GM19351 (cell line): ENCODE results near the gene PRXL2A.
A peak's percentile ranks its signal among the peaks of the same experiment; 100 is the strongest.
"Not testable (repeated sequence)": the region's sequence is repeated elsewhere in the genome, so short reads cannot be mapped to it uniquely, and the experiment has no call there.

Source experiments
- ATAC-seq: cut with Tn5 transposase; IDR thresholded peaks from one replicate; pipeline ENCODE4 v1.9.1; 2021; ENCODE audit warnings: mild to moderate bottlenecking, moderate library complexity; ENCODE audit not compliant: unreplicated experiment

Gene PRXL2A

GRCh38 chr10:80410578-80411145 lies 2.3 kb downstream of the PRXL2A start:
- no peak for ATAC-seq

DNA sequence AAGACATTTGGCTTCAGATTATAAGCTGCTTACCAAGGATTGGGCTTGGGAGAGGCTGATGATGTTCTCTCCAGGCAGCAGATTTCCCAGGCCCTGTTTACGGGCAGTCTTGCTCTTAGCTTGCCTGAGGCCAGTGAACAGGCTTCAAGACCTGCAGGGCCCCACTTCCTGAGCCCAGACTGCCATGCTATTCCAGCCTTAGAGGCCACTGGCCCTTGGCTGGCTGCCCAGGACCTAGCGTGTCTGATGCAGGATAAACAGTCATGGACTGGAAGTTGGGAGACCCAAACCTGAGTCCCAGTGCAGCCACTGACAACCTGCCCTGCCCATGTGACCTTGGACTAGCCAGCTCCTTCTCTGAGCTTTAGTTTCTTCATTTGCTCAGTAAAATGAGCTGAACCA lies 2.9 kb downstream of the PRXL2A start:
- no peak for ATAC-seq

GRCh38 chr10:80411681-80412220 lies 3.4 kb downstream of the PRXL2A start:
- ATAC-seq = no peak

- ATAC-seq = no peak
These were observed 4.1 kb downstream of the PRXL2A start for GRCh38 chr10:80412486-80412885.

GRCh38 chr10:80413271-80413996 lies 5.1 kb downstream of the PRXL2A start:
- ATAC-seq = no peak

GRCh38 chr10:80414142-80414895 lies 6.0 kb downstream of the PRXL2A start:
- no peak for ATAC-seq

- ATAC-seq = no peak
These were observed 7.6 kb downstream of the PRXL2A start for GRCh38 chr10:80415734-80416478.

GRCh38 chr10:80416479-80417098 lies 8.2 kb downstream of the PRXL2A start:
- no peak for ATAC-seq

- not testable (repeated sequence) for ATAC-seq
These were observed 8.9 kb downstream of the PRXL2A start for GRCh38 chr10:80417256-80417655.

DNA sequence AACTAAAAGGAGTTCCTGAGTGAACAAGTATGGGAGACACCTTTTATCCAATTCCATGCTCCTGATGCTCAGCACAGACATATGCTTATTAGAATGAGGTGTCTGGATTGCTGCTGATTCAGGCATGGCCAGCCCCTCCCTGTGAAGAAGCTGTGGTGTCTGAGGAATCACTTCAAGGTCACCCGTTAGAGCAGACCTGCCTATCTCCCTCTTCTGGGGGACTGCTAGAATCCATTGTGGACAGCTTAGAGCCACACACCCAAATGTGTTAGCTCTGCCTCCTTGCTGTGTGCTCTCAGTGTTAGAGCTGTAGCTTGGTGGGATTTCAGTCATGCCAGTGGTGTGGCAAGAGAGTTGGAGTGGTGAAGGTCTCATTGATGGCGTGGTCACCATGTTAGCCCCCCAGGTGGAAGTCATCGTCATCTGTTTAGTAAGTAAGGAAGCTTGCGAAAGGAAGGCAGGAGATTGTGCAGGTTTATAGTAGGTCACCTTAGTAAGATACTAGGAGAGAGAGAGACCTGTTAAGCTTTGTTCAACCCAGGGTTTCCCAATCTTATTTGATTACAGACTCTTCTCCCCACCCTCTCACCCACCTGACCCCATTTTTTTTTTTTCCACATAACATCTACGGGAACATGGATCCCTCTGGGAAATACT lies 12.8 kb downstream of the PRXL2A start:
- ATAC-seq = peak; percentile 26

DNA sequence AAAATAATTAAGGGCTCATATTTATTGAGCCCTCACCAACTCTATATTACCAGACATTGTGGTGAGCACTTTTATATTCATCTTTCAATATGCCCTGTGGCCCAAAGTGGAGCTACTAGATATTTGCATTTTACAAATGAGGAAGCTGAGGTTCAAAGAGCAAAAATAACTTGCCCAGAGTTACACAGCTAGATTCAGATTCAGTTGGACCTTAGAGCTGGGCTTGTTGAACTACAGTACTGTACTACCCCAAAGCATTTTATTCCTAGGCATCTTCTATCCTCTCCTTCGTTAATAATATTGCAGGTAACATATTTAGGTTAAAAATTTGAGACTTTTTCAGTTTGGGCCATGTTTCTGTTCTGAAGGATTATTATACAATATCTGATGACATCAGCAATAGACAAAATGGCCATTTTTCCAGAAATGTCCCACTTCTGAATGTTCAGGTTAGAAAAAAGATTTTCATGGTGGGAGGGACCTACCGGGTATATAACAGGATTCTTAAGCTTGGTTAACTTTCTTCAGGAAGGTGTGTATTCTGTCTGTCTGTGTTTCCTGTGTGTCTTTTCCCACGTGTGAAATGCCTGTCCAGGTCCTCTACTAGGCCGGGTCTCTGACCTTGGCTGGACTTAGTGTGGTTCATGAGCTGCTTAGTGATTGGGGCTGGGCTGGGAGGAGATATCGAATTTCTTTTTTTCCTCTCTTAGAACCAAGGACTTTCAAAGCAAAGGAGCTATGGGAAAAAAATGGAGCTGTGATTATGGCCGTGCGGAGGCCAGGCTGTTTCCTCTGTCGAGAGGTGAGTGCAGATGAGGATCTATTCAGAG lies 13.6 kb downstream of the PRXL2A start:
- peak; percentile 98 for ATAC-seq

DNA sequence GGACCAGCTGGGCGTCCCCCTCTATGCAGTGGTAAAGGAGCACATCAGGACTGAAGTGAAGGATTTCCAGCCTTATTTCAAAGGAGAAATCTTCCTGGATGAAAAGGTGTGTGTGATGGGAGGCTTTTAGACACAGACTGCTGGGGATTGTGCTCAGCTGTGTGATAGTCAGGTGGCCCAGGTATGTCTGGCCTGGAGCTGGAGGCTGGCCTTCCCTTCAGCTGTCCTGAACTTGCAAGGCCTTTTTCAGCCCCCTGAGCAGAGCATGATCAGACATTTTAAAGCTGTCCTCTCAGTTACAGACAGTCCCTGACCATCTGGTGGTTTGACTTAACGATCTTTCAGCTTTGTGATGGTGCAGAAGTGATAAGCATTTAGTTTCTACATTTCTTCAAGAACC lies 17.6 kb downstream of the PRXL2A start:
- no peak for ATAC-seq

DNA sequence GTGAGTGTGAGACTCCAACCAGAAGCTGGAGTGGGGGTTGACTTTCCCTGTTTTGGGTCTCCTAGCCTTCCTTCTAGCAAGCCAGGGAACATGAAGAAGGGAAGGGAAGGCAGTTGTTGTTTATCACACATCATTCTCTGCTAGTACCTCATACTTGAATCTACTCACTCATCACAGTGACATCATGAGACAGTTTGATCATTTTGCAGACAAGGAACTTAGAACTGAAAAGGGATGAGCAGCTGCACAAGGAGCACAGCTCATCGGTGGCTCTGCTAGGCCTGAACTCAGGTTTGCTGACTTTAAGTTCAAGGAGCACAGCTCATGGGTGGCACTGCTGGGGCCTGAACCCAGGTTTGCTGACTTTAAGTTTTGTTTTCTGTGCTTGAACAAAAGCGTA lies 19.2 kb downstream of the PRXL2A start:
- no peak for ATAC-seq

DNA sequence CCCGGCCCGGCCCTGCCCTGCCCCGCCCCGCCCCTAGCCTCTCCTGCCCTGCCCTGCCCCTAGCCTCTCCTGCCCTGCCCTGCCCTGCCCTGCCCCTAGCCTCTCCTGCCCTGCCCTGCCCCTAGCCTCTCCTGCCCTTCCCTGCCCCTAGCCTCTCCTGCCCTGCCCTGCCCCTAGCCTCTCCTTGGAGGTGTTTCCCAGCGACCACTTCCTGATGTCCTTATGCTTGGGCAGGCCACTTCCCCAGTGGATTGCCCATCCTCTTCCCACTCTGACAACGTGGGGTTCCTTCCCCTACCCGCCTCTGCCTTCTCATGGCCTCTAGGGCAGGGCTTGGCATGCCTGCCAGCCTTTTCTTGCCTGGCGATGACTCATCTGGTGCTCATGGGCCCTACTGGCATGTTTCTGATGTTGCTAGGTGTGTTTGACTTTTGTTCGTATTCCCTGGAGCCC lies 21.2 kb downstream of the PRXL2A start:
- ATAC-seq = no peak

GRCh38 chr10:80433134-80433533 lies 24.8 kb downstream of the PRXL2A start:
- no peak for ATAC-seq

GRCh38 chr10:80436446-80437098 lies 28.2 kb downstream of the PRXL2A start:
- no peak for ATAC-seq

GRCh38 chr10:80437227-80437626 lies 28.9 kb downstream of the PRXL2A start:
- no peak for ATAC-seq

DNA sequence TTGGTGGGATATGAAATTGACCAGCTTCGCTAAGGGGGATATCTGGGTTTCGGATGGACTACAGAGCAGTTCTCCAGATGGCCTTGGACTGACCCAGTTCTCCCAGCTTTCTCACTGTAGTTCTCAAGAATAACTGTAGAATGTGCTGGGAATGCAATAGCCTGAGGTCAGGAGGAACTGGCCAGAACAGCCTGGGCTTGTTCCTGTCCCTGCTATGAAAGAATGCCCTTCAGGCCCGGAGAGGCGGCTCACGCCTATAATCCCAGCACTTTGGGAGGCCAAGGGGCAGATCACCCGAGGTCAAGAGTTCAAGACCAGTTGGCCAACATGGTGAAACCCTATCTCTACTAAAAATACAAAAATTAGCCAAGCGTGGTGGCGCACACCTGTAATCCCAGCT lies 33.5 kb downstream of the PRXL2A start:
- no peak for ATAC-seq

- ATAC-seq = no peak
These were observed 34.5 kb downstream of the PRXL2A start for GRCh38 chr10:80442879-80443278.
